Mucosa of rectum (tissue), 2 donors: ENCODE measurements around the gene ZDHHC8.

Experiments
- H3K27ac ChIP-seq, 2 donors: one replicate each; pipeline ENCODE4 v1.7.0; 2013; ENCODE audit warnings: inconsistent platforms in 2 of 2, low read depth in 2 of 2, low read length in 2 of 2
- H3K27me3 ChIP-seq, 2 donors: one replicate each; pipeline ENCODE4 v1.7.0; 2013; ENCODE audit warnings: low read length in 2 of 2; ENCODE audit not compliant: control insufficient read depth in 2 of 2, insufficient read depth in 2 of 2
- H3K36me3 ChIP-seq, 2 donors: one replicate each; pipeline ENCODE4 v1.7.0; 2013; ENCODE audit warnings: low read length in 2 of 2; ENCODE audit not compliant: control insufficient read depth in 2 of 2, insufficient read depth in 2 of 2
- H3K4me1 ChIP-seq, 2 donors: one replicate each; pipeline ENCODE4 v1.7.0; 2013; ENCODE audit warnings: low read length in 2 of 2, mild to moderate bottlenecking in 1 of 2; ENCODE audit not compliant: control insufficient read depth in 2 of 2, insufficient read depth in 2 of 2
- H3K4me3 ChIP-seq, 2 donors: one replicate each; pipeline ENCODE4 v1.7.0; 2013; ENCODE audit warnings: low read length in 2 of 2
- H3K9ac ChIP-seq, 2 donors: one replicate each; pipeline ENCODE4 v1.7.0; 2013; ENCODE audit warnings: low read length in 2 of 2, low read depth in 1 of 2, mild to moderate bottlenecking in 1 of 2
- H3K9me3 ChIP-seq, 2 donors: one replicate each; pipeline ENCODE4 v1.7.0; 2013; ENCODE audit warnings: low read length in 2 of 2; ENCODE audit not compliant: control insufficient read depth in 2 of 2
- donor health status: healthy.
- donor health status: Normal muscosa, but diverticular disease.

Gene ZDHHC8

DNA sequence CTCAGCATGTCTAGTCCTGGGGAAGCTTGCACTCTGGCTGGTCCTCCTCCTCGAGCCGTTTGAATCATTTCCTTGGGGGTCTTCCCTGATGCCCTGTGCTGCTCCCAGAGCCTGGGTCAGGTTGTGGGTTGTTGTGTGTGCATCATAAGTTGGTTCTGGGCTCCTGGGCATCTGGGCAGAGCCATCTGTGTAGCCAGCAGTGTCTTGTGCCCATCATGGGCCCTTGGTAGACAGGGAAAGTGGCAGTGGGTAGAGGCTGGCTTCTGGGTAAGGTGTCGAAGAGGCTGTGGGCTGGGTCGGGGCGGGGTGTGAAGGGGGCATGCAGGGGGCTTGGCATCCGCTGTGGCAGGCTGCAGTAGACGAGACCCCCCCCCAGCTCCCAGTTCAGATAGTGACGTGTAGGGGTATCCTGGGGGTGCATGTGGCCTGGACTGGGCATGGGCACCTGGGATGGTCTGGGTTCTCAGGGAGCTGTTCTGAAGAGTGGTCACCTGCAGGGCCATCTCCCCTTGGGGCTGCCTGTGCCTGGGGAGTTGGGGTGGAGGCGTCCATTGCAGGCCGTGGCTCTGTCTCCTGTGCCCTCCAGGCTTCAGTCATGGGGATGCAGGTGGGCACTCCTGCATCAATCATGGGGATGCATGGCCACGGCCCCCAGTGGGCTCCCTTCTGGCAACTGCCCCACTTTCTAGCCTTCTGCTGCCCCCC lies 7.4 kb upstream of the ZDHHC8 start:
- H3K4me3 ChIP-seq, result no peak overlapping the region
- H3K9me3 ChIP-seq, result no peaks in the 10 kb centered on the region
- H3K36me3 ChIP-seq, result peaks cover 34 to 35% of the 10 kb centered on the region in 2 donors
- H3K27me3 ChIP-seq, result no peaks in the 10 kb centered on the region
- no peaks in the 10 kb centered on the region for H3K4me1 ChIP-seq
- H3K27ac ChIP-seq, result no peak overlapping the region
- H3K9ac ChIP-seq, result no peak overlapping the region

DNA sequence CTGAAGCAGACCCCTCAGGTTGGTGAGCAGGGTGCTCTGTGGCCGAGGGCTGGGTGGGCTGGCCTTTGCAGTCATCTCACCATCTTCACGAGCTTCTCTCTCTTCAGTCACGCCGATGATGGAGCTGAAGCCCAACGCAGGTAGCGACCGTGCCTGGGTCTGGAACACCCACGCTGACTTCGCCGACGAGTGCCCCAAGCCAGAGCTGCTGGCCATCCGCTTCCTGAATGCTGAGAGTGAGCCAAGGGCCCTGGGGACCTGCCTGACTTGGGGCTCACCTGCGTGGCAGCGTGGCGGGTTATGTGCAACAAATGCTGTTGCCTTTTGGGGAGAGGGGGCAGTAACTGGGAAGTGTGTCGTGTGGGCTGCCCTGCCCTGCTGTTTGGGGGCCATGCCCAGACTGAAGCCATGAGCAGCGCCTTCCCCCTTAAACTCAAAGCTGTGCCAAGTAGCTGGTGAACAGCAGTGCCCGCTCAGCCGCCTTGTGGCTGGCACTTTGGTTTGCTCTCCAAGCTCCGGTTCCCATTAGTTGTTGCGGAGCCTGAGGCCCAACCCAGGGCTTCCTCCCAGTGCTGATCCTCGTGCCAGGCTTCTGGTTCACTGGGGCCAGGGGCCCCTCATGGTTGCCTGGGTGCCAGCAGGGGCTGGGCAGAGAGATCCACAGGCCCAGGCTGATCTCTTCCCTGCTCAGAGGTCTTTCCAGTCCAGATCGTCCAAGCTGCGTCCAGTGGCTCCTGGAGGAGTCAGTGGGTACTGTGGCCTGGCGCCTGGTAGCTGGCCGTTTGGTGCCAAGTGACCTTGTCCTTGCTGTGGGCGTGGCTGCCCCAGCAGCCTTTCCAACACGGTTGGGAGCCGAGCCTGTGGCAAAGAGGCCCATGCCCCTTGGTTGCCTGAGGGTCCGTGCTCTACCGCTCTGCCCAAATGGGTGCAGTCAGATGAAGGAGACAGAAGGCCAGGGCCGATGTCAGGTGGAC lies 6.1 kb upstream of the ZDHHC8 start:
- Histone ChIP-seq H3K27ac (no peak overlapping the region), H3K36me3 (peaks cover 26 to 28% of the 10 kb centered on the region in 2 donors), H3K9ac (no peak overlapping the region), H3K9me3 (no peaks in the 10 kb centered on the region), H3K27me3 (no peaks in the 10 kb centered on the region), H3K4me1 (peaks cover 0 to 2% of the 10 kb centered on the region in 2 donors), H3K4me3 (no peak overlapping the region)

DNA sequence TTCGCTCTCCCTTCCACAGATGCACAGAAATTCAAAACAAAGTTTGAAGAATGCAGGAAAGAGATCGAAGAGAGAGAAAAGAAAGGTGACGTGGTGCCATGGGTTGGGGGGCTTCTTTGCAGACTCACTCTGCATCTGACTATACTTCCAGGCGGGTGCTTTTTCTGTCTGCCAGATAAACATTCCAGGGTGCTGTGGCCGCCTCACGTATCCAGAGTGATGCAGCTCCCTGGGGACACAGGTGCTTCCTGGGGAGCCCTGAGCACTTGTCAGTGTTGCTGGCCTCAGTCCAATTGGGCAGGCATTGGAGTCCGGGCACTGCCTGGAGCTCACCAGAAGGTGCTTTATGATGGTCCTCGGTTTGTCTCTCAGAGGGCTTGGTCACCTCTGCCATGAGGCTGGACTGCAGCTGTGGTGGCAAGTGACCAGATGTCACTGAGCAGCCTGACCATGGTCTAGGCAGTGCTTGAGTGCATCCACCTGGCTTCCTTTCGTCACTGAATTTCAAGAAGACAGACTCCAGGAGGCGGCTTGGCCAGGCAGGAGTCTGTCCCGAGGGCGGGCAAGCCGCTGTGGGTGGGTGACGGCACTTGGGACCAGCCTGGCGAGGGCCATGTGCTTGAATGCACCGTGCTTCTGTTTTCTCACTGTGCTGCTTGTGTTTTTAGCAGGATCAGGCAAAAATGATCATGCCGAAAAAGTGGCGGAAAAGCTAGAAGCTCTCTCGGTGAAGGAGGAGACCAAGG lies 5.1 kb upstream of the ZDHHC8 start:
- no peak overlapping the region for H3K27ac ChIP-seq
- peaks cover 24 to 28% of the 10 kb centered on the region in 2 donors for H3K36me3 ChIP-seq
- peaks cover 0 to 5% of the 10 kb centered on the region in 2 donors for H3K4me1 ChIP-seq
- H3K27me3 ChIP-seq, result no peaks in the 10 kb centered on the region
- H3K4me3 ChIP-seq, result no peak overlapping the region
- no peaks in the 10 kb centered on the region for H3K9me3 ChIP-seq
- no peak overlapping the region for H3K9ac ChIP-seq

DNA sequence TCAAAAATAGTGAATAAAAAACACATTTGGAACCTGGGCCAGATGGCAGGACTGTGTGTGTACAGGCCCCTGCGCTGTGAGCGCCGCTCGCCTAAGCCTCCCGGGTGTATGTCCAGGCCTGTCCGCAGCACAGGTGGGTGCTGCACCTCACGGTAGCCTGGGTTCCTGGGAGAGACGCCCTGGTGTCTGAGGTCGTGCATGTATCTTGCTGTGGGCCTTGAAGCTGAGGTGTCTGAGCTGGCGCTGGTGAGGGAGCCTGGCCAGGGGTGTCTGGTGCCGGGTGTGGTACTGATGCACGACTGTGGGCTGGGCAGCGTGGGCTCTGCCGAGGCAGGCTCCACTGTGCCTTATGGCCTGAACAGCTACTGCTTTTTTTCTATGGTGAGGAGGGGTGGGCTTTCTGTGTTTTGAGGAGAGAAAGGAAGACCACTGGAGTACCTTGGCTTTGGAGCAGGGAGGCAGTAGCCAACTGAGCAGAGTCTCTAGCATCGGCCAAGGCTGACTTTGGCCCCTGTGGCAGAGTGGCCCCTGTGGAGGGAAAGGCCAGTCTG lies 4.2 kb upstream of the ZDHHC8 start:
- Histone ChIP-seq H3K9ac (no peak overlapping the region), H3K27me3 (no peaks in the 10 kb centered on the region), H3K36me3 (peaks cover 24% of the 10 kb centered on the region in 2 donors), H3K27ac (no peak overlapping the region), H3K4me3 (no peak overlapping the region), H3K9me3 (no peaks in the 10 kb centered on the region), H3K4me1 (peaks cover 4 to 8% of the 10 kb centered on the region in 2 donors)

DNA sequence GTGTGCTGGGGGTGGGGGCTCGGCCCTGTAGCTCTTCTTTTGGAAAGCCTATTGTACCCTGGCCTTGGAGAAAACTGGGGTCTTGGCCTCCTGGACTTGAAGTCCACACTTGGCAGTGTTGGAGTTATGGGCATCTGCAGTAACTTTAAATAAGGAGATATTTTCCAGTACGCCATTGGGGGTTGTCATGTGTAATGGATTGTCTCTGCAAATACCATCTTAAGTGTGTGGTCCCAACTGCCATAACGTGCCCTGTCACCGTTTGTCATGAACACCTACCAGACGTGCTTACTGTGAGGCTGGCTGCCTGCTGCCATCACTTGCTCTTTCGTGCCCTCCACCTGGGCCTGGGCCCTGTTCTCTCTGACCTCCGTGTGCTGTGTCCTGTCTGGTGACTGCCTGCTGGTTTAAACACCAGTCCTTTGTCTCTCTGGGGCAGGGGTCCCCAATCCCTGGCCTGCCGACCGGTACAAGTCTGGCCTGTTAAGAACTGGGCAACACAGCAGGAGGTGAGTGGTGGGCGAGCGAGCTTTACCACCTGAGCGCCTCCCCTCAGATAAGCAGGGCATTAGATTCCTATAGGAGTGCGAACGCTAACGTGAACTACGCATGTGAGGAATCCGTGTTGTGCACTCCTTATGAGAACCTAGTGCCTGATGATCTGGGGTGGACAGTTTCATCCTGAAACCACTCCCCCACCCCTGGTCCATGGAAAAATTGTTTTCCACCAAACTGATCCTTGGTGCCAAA lies 3.6 kb upstream of the ZDHHC8 start:
- Histone ChIP-seq H3K36me3 (peaks cover 24% of the 10 kb centered on the region in 2 donors), H3K4me1 (peaks cover 9 to 14% of the 10 kb centered on the region in 2 donors), H3K9ac (no peak overlapping the region), H3K4me3 (no peak overlapping the region), H3K27ac (no peak overlapping the region), H3K27me3 (no peaks in the 10 kb centered on the region), H3K9me3 (no peaks in the 10 kb centered on the region)

DNA sequence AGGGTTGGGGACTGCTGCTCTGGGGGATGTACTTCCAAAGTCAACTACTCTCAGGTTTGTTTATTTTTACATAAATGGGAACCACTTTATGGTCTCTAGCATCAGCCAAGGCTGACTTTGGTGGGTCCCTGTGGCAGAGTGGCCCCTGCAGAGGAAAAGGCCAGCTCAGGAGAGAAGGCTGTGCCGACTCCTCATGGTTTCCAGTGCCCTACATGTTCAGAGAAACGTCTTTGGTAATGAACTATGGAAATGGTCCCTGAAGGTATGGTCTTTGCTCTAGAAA lies 3.0 kb upstream of the ZDHHC8 start:
- H3K9ac ChIP-seq, result no peak overlapping the region
- H3K4me3 ChIP-seq, result no peak overlapping the region
- H3K27ac ChIP-seq, result no peak overlapping the region
- peaks cover 9 to 15% of the 10 kb centered on the region in 2 donors for H3K4me1 ChIP-seq
- no peaks in the 10 kb centered on the region for H3K9me3 ChIP-seq
- H3K27me3 ChIP-seq, result no peaks in the 10 kb centered on the region
- peaks cover 23% of the 10 kb centered on the region in 2 donors for H3K36me3 ChIP-seq

DNA sequence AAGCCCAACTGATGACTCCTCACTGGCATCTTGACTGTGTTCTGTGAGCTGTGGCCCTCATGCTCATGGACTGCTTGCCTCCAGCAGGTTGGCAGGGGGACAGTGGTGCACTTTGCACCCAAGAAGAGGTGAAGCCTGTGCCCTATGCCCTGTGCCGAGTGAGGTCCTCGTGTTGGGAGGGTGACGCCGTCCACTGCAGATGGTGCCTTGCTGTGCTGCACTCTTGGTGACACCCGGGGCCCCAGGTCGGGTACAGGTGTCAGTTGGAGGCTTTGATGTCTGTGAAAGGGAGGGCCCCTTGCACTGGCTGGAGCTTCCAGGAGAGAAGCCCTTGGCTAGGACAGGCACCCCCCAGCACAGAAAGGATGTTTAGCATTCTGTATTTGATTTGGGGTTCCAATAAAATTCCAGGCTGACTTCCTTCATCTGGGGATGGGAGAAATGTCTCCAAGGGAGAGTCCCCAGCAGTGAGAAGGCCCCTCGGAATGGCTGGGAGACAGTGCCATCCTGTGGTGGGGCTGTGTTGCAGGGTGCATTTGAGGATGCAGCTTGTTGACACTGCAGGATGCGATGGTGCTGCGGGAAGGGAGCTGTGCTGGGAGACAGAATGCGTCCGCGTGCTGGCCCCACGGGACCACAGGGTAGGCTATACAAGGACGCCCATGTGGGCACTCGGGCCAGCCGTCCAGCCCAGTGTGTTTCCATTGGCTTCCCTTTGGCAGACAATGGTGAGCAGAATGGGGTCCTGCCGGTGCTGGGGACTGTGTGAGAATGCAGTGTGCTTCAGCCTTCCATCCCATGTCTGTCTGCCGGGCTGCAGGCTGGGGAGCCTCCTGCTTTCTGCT lies 2.5 kb upstream of the ZDHHC8 start:
- Histone ChIP-seq H3K27ac (no peak overlapping the region), H3K9me3 (no peaks in the 10 kb centered on the region), H3K9ac (no peak overlapping the region), H3K27me3 (no peaks in the 10 kb centered on the region), H3K4me1 (peaks cover 9 to 15% of the 10 kb centered on the region in 2 donors), H3K4me3 (no peak overlapping the region), H3K36me3 (peaks cover 17 to 18% of the 10 kb centered on the region in 2 donors)

DNA sequence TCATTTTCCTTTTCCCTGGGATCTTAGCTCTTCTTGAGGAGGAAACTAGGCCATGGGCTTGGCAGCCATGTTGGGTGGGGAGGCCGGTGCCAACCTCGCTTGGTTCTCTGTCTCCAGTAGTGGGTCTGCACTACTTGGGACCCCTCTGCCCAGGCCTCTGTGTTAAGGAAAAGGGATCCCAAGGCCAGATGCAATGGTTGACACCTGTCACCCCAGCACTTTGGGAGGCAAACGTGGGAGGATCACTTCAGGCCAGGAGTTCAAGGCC lies 1.9 kb upstream of the ZDHHC8 start:
- H3K36me3 ChIP-seq, result peaks cover 17 to 18% of the 10 kb centered on the region in 2 donors
- H3K4me1 ChIP-seq, result peaks cover 9 to 15% of the 10 kb centered on the region in 2 donors
- H3K9ac ChIP-seq, result no peak overlapping the region
- no peaks in the 10 kb centered on the region for H3K9me3 ChIP-seq
- H3K27me3 ChIP-seq, result no peaks in the 10 kb centered on the region
- no peak overlapping the region for H3K4me3 ChIP-seq
- H3K27ac ChIP-seq, result no peak overlapping the region

DNA sequence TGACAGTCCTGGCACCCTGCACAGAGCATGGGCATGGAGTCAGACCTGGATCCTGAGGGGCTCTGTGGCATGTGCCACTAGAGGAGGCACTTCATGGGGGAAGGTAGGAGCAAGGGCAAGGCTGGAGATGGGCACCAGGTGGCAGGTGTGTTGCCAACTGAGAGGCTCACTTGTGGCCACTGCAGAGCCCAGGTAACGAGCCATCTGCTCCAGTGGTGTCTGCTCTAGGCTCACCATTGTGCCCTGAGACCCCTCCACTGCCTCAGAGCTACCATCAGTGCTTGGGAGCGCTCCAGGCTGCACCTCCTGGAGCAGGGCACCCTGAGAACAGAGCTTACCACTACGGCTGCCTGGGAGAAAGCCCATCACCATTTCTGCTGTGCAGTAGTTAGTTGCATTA lies 1.3 kb upstream of the ZDHHC8 start:
- Histone ChIP-seq H3K4me1 (peaks cover 9 to 15% of the 10 kb centered on the region in 2 donors), H3K9ac (no peak overlapping the region), H3K27me3 (no peaks in the 10 kb centered on the region), H3K27ac (no peak overlapping the region), H3K9me3 (no peaks in the 10 kb centered on the region), H3K36me3 (peaks cover 16 to 17% of the 10 kb centered on the region in 2 donors), H3K4me3 (no peak overlapping the region)
